PFSK-1 (cell line): Measurements from ENCODE around the gene TCTA. TPM values are rescaled to one million over a fixed set of nuclear protein-coding genes. Genes with fewer than 3 reads are reported as not detected.

Experiments
- FOXP2 ChIP-seq: optimal IDR thresholded peaks from 2 replicates; pipeline ENCODE3; 2011; ENCODE audit warnings: borderline replicate concordance, control low read depth, inconsistent platforms; ENCODE audit not compliant: insufficient read depth; ENCODE audit errors: extremely low read length, extremely low read depth
- POLR2AphosphoS5 ChIP-seq: IDR thresholded peaks from 2 replicates; pipeline ENCODE4 v1.6.1; 2012; ENCODE audit warnings: low read depth, mild to moderate bottlenecking, control low read depth, low read length, moderate library complexity
- SIN3A ChIP-seq: IDR thresholded peaks from 2 replicates; pipeline ENCODE4 v1.6.1; 2012; ENCODE audit warnings: mild to moderate bottlenecking, low read length, moderate library complexity, borderline replicate concordance; ENCODE audit not compliant: insufficient read depth
- TAF1 ChIP-seq: IDR thresholded peaks from 2 replicates; pipeline ENCODE4 v1.6.1; 2012; ENCODE audit warnings: low read length, control low read depth, borderline replicate concordance; ENCODE audit not compliant: insufficient read depth
- polyA plus RNA-seq: library from polyadenylated mRNA; unstranded; fragments of >200 nt; gene quantifications from one replicate; pipeline ENCODE4 v1.2.1, GENCODE V29; 2012; ENCODE audit warnings: low read depth, missing spikeins; ENCODE audit not compliant: insufficient read length
- TF ChIP-seq, protein P1 (sequence below), 2 experiments: IDR thresholded peaks; 2 replicates each; pipeline versions ENCODE4 v1.6.1 to v1.8.0; 2011 to 2012; ENCODE audit warnings: low read depth in 2 of 2, low read length in 2 of 2, control low read depth in 1 of 2, inconsistent platforms in 1 of 2, mild to moderate bottlenecking in 1 of 2, moderate library complexity in 1 of 2; ENCODE audit not compliant: insufficient read depth in 1 of 2

The TCTA gene, protein sequence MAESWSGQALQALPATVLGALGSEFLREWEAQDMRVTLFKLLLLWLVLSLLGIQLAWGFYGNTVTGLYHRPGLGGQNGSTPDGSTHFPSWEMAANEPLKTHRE
- polyA plus RNA-seq, result 10.3 TPM

DNA sequence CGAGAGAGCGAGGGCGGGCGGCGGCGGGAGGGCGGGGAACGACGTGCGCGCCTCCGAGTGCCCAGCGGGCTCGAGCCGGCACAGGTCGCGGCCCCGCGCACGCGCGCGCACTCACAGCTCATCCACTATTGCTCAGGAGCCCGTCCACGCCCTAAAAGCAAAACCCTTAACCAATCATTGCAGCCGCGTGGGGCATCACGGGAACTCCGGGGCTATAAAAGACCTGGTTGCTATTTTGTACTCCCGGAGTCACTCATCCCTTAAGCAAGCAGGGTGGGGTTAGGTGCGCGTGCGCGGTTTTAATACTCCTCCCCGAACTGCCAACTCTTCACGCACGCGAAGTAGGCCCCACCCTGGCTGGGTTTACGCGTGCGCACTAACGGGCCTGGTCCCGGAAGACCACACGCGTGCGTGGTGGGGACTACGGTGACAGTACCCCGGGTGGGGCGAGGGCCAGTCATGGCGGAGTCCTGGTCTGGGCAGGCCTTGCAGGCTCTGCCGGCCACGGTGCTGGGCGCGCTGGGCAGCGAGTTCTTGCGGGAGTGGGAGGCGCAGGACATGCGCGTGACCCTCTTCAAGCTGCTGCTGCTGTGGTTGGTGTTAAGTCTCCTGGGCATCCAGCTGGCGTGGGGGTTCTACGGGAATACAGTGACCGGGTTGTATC lies at the start of gene TCTA, which contains the start of gene RHOA:
TSS of gene TCTA (plus strand) at position 456 of the 664 bp plus-strand sequence. CDS start at position 460, 4 bp downstream.
TSS of gene RHOA (minus strand) at position 9 of the 664 bp plus-strand sequence. CDS start 36,387 bp downstream, outside the sequence.
- peak; percentile 8; the same call in 1 of the 2 replicates for TF ChIP-seq SIN3A
- TF ChIP-seq FOXP2, result no peak
- TF ChIP-seq TAF1, result peak; percentile 42; the same call in 1 of the 2 replicates
- TF ChIP-seq, protein P1, sequence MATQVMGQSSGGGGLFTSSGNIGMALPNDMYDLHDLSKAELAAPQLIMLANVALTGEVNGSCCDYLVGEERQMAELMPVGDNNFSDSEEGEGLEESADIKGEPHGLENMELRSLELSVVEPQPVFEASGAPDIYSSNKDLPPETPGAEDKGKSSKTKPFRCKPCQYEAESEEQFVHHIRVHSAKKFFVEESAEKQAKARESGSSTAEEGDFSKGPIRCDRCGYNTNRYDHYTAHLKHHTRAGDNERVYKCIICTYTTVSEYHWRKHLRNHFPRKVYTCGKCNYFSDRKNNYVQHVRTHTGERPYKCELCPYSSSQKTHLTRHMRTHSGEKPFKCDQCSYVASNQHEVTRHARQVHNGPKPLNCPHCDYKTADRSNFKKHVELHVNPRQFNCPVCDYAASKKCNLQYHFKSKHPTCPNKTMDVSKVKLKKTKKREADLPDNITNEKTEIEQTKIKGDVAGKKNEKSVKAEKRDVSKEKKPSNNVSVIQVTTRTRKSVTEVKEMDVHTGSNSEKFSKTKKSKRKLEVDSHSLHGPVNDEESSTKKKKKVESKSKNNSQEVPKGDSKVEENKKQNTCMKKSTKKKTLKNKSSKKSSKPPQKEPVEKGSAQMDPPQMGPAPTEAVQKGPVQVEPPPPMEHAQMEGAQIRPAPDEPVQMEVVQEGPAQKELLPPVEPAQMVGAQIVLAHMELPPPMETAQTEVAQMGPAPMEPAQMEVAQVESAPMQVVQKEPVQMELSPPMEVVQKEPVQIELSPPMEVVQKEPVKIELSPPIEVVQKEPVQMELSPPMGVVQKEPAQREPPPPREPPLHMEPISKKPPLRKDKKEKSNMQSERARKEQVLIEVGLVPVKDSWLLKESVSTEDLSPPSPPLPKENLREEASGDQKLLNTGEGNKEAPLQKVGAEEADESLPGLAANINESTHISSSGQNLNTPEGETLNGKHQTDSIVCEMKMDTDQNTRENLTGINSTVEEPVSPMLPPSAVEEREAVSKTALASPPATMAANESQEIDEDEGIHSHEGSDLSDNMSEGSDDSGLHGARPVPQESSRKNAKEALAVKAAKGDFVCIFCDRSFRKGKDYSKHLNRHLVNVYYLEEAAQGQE (IDR thresholded peaks at IDR 0.05; ENCODE audit: insufficient read depth in 1 of 2, low read depth in 2 of 2, low read length in 2 of 2), result 0 out of 4 replicates have a peak, but pooled peaks of 1 of the 2 experiments have one; percentile 46
- peak; percentile 96 for TF ChIP-seq POLR2AphosphoS5

DNA sequence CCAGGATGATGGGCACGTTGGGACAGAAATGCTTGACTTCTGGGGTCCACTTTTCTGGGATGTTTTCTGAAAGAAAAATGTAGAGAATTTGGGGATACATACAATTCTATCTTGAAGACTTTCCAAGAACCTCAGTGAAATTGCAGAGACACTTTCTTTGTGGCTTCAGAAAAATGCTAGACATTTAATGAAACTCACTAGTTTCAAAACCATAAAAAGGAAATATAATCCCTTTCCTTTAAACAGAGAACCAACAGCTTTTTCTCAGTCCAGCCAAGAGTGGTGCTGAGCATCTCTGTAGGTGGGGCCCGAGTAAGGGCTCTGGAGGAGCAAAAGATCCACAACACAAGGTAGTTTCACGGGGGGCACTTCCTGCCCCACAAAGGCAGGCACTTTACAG lies 49.7 kb upstream of the TCTA start:
- TF ChIP-seq SIN3A (no peak), FOXP2 (no peak), TAF1 (no peak), POLR2AphosphoS5 (no peak)
- TF ChIP-seq, protein P1 (IDR thresholded peaks at IDR 0.05; ENCODE audit: insufficient read depth in 1 of 2, low read depth in 2 of 2, low read length in 2 of 2), result no peak

DNA sequence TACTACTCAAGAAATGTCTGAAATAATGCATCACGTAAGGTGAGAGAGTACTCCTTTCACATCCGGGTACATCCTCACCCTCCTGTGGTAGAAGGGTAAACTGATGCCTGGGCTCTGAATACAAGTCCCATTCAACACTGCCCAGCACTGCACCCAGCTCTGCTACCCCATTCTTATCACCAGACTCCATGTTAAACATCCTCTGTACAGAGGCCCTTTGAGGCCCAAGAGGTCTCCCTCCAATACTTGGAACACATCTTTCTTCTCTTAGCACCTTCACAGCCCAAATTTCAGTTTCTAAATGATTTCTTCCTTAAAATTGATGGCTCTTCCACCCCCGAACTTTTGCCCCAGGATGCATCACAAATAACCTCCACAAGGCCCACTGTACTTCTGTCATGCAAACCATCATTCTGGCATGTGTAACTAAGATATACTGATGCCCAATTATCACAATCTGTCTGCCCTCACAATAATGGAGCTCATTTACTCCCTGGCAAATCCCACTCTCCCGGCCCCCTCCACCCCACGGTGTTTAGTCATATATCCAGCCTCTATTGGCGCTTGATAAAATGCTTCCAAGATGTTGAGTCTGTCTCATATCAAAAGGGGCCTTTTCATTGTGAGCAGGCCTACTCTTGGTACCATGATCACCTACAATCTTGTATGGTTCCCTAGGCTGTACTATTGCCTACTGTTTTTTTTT lies 41.5 kb upstream of the TCTA start:
- TF ChIP-seq POLR2AphosphoS5, result no peak

DNA sequence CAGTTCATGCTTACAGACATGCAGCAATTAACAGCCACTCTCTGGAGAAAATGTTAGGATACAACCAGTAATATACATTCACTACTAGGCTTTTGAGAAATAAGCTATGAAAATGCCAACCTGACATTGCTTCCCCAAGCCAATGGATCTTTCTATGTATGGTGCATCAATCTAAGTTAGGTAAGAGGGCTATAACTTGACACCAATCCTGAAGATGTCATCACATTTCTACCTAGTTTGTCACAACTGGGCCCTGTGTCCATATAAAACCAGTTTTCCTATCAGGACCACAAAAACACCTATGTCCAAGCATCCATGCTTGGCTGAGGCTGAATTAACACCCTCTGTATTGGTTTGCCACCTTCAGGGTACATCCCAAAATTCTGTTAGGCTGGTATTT lies 40.3 kb upstream of the TCTA start:
- TF ChIP-seq POLR2AphosphoS5, result no peak
- TF ChIP-seq FOXP2, result no peak
- TF ChIP-seq, protein P1 (IDR thresholded peaks at IDR 0.05; ENCODE audit: insufficient read depth in 1 of 2, low read depth in 2 of 2, low read length in 2 of 2), result no peak
- no peak for TF ChIP-seq TAF1
- no peak for TF ChIP-seq SIN3A

DNA sequence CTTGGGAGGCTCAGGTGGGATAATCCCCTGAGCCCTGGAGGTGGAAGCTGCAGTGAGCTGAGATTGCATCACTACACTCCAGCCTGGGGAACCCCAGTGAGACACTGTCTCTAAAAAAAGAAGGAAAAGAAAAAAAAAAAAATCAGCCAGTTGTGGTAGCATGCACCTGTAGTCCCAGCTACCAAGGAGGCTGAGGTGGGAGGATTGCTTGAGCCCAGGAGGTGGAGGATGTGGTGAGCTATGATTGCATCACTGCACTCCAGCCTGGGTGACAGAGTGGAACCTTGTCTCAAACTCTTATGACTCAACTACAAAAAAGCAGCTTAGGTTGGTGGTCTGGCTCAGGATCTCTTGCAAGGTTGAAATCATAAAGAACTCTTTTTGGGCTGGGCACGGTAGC lies 34.7 kb upstream of the TCTA start:
- TF ChIP-seq, protein P1 (IDR thresholded peaks at IDR 0.05; ENCODE audit: insufficient read depth in 1 of 2, low read depth in 2 of 2, low read length in 2 of 2), result no peak
